Neural cell (in vitro differentiated cells): ENCODE results near the gene TRAF3.
"Not testable (repeated sequence)": the region's sequence is repeated elsewhere in the genome, so short reads cannot be mapped to it uniquely, and the experiment has no call there.

ENCODE experiments used
- CTCF ChIP-seq: fragments of 450-650 bp; IDR thresholded peaks from 2 replicates; pipeline ENCODE4 v1.5.1; 2014; ENCODE audit warnings: antibody characterized with exemption, mild to moderate bottlenecking, moderate library complexity; ENCODE audit not compliant: poor library complexity, severe bottlenecking
- EP300 ChIP-seq: fragments of 450-650 bp; conservative IDR thresholded peaks from 2 replicates; pipeline ENCODE4 v1.6.1; 2014; ENCODE audit warnings: antibody characterized with exemption, mild to moderate bottlenecking, moderate library complexity; ENCODE audit not compliant: poor library complexity, severe bottlenecking
- EZH2 ChIP-seq: fragments of 200-600, 300-800 bp; shearing (Covaris generic), sonication (generic); IDR thresholded peaks from 2 replicates; pipeline ENCODE4 v1.6.1; 2014; ENCODE audit warnings: antibody characterized with exemption, low read length, borderline replicate concordance, mild to moderate bottlenecking; ENCODE audit not compliant: insufficient read depth, poor library complexity, severe bottlenecking
- MXI1 ChIP-seq: fragments of 450-650 bp; conservative IDR thresholded peaks from 2 replicates; pipeline ENCODE4 v1.6.1; 2014; ENCODE audit warnings: antibody characterized with exemption, mild to moderate bottlenecking; ENCODE audit not compliant: poor library complexity, severe bottlenecking
- POLR2AphosphoS5 ChIP-seq: IDR thresholded peaks from 2 replicates; pipeline ENCODE4 v1.6.1; 2012
- RAD21 ChIP-seq: fragments of 450-650 bp; conservative IDR thresholded peaks from 2 replicates; pipeline ENCODE4 v1.6.1; 2014; ENCODE audit warnings: antibody characterized with exemption, mild to moderate bottlenecking, moderate library complexity
- TAF1 ChIP-seq: IDR thresholded peaks from 2 replicates; pipeline ENCODE4 v1.6.1; 2012; ENCODE audit warnings: low read depth

- not testable (repeated sequence) for TF ChIP-seq TAF1, CTCF, EZH2, POLR2AphosphoS5, MXI1, EP300, RAD21
Observed at GRCh38 chr14:102865916-102866315, 88.7 kb downstream of the TRAF3 start.
